HCT116 (cell line): ENCODE results near the gene COMMD6. TPM values are rescaled to one million over a fixed set of nuclear protein-coding genes. Genes with fewer than 3 reads are reported as not detected.

ENCODE experiments used
- ATAC-seq: fragments of 200-7000 bp; cut with Tn5 transposase; 2 replicates; pipeline ENCODE4 v1.9.1; 2020; ENCODE audit warnings: mild to moderate bottlenecking, moderate library complexity
- BruUV-seq: library from RNA; stranded (reverse); fragments of 400-500 nt; replicated peaks from 2 replicates; lab custom pipeline; 2021; lab: Mats Ljungman, UMichigan
- CTCF ChIA-PET: fragments of 300-600 bp; sonication (Branson Sonifier 250); formaldehyde crosslinking; loops from one replicate; lab custom pipeline; 2021; ENCODE audit warnings: antibody characterized with exemption; lab: Charles Lee
- POLR2A ChIA-PET: fragments of 300-600, 350-600 bp; sonication (Branson Sonifier 250); formaldehyde crosslinking; loops from one replicate; lab custom pipeline; 2021; ENCODE audit warnings: antibody characterized with exemption; lab: Charles Lee
- RAD21 ChIA-PET, 2 experiments: fragments of 300-600 bp; sonication (Branson Sonifier 250); formaldehyde crosslinking; loops; one replicate each; lab custom pipeline; 2023; ENCODE audit warnings: low total read pairs in 2 of 2; ENCODE audit not compliant: uncharacterized antibody in 2 of 2, unreplicated experiment in 2 of 2, low non-redundant PET in 1 of 2; lab: Charles Lee
- DNase-seq: peaks from one replicate; pipeline ENCODE4 v3.0.0-alpha.2; 2010; ENCODE audit warnings: low read depth, low spot score
- H2AFZ ChIP-seq: fragments of 200-600 bp; shearing (Covaris generic), sonication (generic); 2 replicates; pipeline ENCODE4 v1.6.1; 2017; ENCODE audit warnings: low read depth, mixed run types, mixed read lengths, antibody characterized with exemption, low read length; ENCODE audit not compliant: poor library complexity, severe bottlenecking
- H3K27ac ChIP-seq: 2 replicates; pipeline ENCODE4 v1.5.1; 2012; ENCODE audit warnings: low read depth, low read length
- H3K27me3 ChIP-seq: fragments of 200-600 bp; sonication (generic); 2 replicates; pipeline ENCODE4 v1.6.1; 2016; ENCODE audit warnings: mixed run types, low read length, mixed read lengths; ENCODE audit not compliant: insufficient read depth
- H3K36me3 ChIP-seq, 2 experiments: fragments of 200-500 bp in 1 of 2; fragments of 200-600 bp in 1 of 2; sonication (Bioruptor generic) in 1 of 2; sonication (generic) in 1 of 2; 2 replicates each; pipeline versions ENCODE4 v1.5.1 to v1.6.1; 2014 to 2016; ENCODE audit warnings: low read length in 2 of 2, inconsistent platforms in 1 of 2, mixed read lengths in 1 of 2, mixed run types in 1 of 2; ENCODE audit not compliant: insufficient read depth in 2 of 2, control insufficient read depth in 1 of 2
- H3K4me1 ChIP-seq, 2 experiments: fragments of 200-600 bp in 1 of 2; sonication (generic) in 1 of 2; 2 replicates each; pipeline versions ENCODE4 v1.5.1 to v1.6.1; 2012 to 2017; ENCODE audit warnings: low read length in 2 of 2, inconsistent platforms in 1 of 2, mild to moderate bottlenecking in 1 of 2, mixed read lengths in 1 of 2, mixed run types in 1 of 2, moderate library complexity in 1 of 2; ENCODE audit not compliant: insufficient read depth in 2 of 2, control insufficient read depth in 1 of 2
- H3K4me2 ChIP-seq: fragments of 200-600 bp; sonication (generic); 2 replicates; pipeline ENCODE4 v1.6.1; 2017; ENCODE audit warnings: mixed run types, low read length, mixed read lengths
- H3K4me3 ChIP-seq, 2 experiments: fragments of 200-600 bp in 1 of 2; sonication (generic) in 1 of 2; replicated peaks in 1 of 2; 2 replicates each; pipeline ENCODE4 v1.5.1; 2011 to 2016; ENCODE audit warnings: low read length in 2 of 2, control low read depth in 1 of 2, low read depth in 1 of 2, mild to moderate bottlenecking in 1 of 2, mixed read lengths in 1 of 2, mixed run types in 1 of 2
- H3K79me2 ChIP-seq: fragments of 200-600 bp; sonication (generic); 2 replicates; pipeline ENCODE4 v1.6.1; 2017; ENCODE audit warnings: mild to moderate bottlenecking, mixed run types, low read length, moderate library complexity, mixed read lengths; ENCODE audit not compliant: insufficient read depth
- H3K9ac ChIP-seq: fragments of 200-600 bp; sonication (generic); 2 replicates; pipeline ENCODE4 v1.6.1; 2016; ENCODE audit warnings: low read length, mixed read lengths
- H3K9me2 ChIP-seq: fragments of 200-600 bp; sonication (generic), shearing (Covaris generic); 2 replicates; pipeline ENCODE4 v1.6.1; 2017; ENCODE audit warnings: mixed run types, mild to moderate bottlenecking, moderate library complexity; ENCODE audit not compliant: insufficient read depth
- H3K9me3 ChIP-seq, 2 experiments: fragments of 200-500 bp in 1 of 2; fragments of 200-600 bp in 1 of 2; sonication (Bioruptor generic) in 1 of 2; sonication (generic) in 1 of 2; 2 replicates each; pipeline ENCODE4 v1.6.1; 2014 to 2017; ENCODE audit warnings: low read length in 2 of 2, mixed read lengths in 2 of 2, inconsistent platforms in 1 of 2, low read depth in 1 of 2, mild to moderate bottlenecking in 1 of 2, mixed run types in 1 of 2, moderate library complexity in 1 of 2; ENCODE audit not compliant: control insufficient read depth in 1 of 2, insufficient read depth in 1 of 2
- H4K20me1 ChIP-seq: fragments of 200-600 bp; sonication (generic), shearing (Covaris generic); 2 replicates; pipeline ENCODE4 v1.6.1; 2017; ENCODE audit warnings: mixed run types, mild to moderate bottlenecking, moderate library complexity; ENCODE audit not compliant: insufficient read depth
- CBX3 ChIP-seq: IDR thresholded peaks from 2 replicates; pipeline ENCODE4 v1.6.1; 2012; ENCODE audit warnings: low read depth
- CEBPB ChIP-seq: IDR thresholded peaks from 2 replicates; pipeline ENCODE4 v1.6.1; 2012; ENCODE audit warnings: low read depth
- CTCF ChIP-seq, 3 experiments: fragments of 200-600 bp in 1 of 3; sonication (generic) in 1 of 3; IDR thresholded peaks in 2 of 3; conservative IDR thresholded peaks in 1 of 3; 2 replicates each; pipeline ENCODE4 v1.5.1; 2012 to 2017; ENCODE audit warnings: low read depth in 2 of 3, low read length in 2 of 3, antibody characterized with exemption in 1 of 3, borderline replicate concordance in 1 of 3, control low read depth in 1 of 3, mild to moderate bottlenecking in 1 of 3, mixed read lengths in 1 of 3, mixed run types in 1 of 3, moderate library complexity in 1 of 3; ENCODE audit not compliant: insufficient read depth in 1 of 3
- EGR1 ChIP-seq: IDR thresholded peaks from 2 replicates; pipeline ENCODE4 v1.6.1; 2012; ENCODE audit warnings: low read depth
- EZH2phosphoT487 ChIP-seq: fragments of 200-600 bp; IDR thresholded peaks from 2 replicates; pipeline ENCODE4 v1.6.1; 2018; ENCODE audit warnings: antibody characterized with exemption, borderline replicate concordance
- FOSL1 ChIP-seq: IDR thresholded peaks from 2 replicates; pipeline ENCODE4 v1.6.1; 2012; ENCODE audit warnings: low read depth
- JUND ChIP-seq: IDR thresholded peaks from 2 replicates; pipeline ENCODE4 v1.6.1; 2012
- POLR2A ChIP-seq: IDR thresholded peaks from 2 replicates; pipeline ENCODE4 v1.7.0; 2011; ENCODE audit warnings: borderline replicate concordance; ENCODE audit not compliant: insufficient read depth, insufficient read length; ENCODE audit errors: extremely low read depth
- POLR2AphosphoS5 ChIP-seq: IDR thresholded peaks from 2 replicates; pipeline ENCODE4 v1.6.1; 2011; ENCODE audit warnings: mild to moderate bottlenecking, low read depth, low read length, moderate library complexity
- RAD21 ChIP-seq: IDR thresholded peaks from 2 replicates; pipeline ENCODE4 v1.6.1; 2012; ENCODE audit warnings: low read depth, mild to moderate bottlenecking
- REST ChIP-seq: IDR thresholded peaks from 2 replicates; pipeline ENCODE4 v1.6.1; 2012; ENCODE audit warnings: low read depth
- SIN3A ChIP-seq: IDR thresholded peaks from 2 replicates; pipeline ENCODE4 v1.6.1; 2012; ENCODE audit warnings: low read depth
- SP1 ChIP-seq: IDR thresholded peaks from 2 replicates; pipeline ENCODE4 v1.6.1; 2012; ENCODE audit warnings: low read depth
- SRF ChIP-seq: IDR thresholded peaks from 2 replicates; pipeline ENCODE4 v1.6.1; 2012; ENCODE audit warnings: low read depth
- TCF7L2 ChIP-seq: IDR thresholded peaks from 2 replicates; pipeline ENCODE4 v1.7.0; 2011; ENCODE audit warnings: borderline replicate concordance, inconsistent platforms; ENCODE audit not compliant: insufficient read depth, insufficient read length; ENCODE audit errors: extremely low read depth
- ZFX ChIP-seq: fragments of 450-650 bp; IDR thresholded peaks from 2 replicates; pipeline ENCODE4 v1.6.1; 2017
- ZNF274 ChIP-seq: fragments of 200-500 bp; sonication (Bioruptor generic); IDR thresholded peaks from 2 replicates; pipeline ENCODE4 v1.6.1; 2014; ENCODE audit warnings: mild to moderate bottlenecking, low read depth, low read length, inconsistent platforms
- intact Hi-C: fragments of 100-400 bp; cut with micrococcal nuclease; formaldehyde crosslinking; loops from 2 replicates; pipeline ENCODE4 v1.10.0; 2022
- total RNA-seq: library from RNA; stranded (reverse); gene quantifications from one replicate; pipeline ENCODE4 v1.2.1, GENCODE V29; 2021; ENCODE audit not compliant: unreplicated experiment
- TF ChIP-seq, protein P1 (sequence below): IDR thresholded peaks from 2 replicates; pipeline ENCODE4 v1.6.1; 2012

The COMMD6 gene
- total RNA-seq, 1 experiment from 2014 or later, result 108 TPM

DNA sequence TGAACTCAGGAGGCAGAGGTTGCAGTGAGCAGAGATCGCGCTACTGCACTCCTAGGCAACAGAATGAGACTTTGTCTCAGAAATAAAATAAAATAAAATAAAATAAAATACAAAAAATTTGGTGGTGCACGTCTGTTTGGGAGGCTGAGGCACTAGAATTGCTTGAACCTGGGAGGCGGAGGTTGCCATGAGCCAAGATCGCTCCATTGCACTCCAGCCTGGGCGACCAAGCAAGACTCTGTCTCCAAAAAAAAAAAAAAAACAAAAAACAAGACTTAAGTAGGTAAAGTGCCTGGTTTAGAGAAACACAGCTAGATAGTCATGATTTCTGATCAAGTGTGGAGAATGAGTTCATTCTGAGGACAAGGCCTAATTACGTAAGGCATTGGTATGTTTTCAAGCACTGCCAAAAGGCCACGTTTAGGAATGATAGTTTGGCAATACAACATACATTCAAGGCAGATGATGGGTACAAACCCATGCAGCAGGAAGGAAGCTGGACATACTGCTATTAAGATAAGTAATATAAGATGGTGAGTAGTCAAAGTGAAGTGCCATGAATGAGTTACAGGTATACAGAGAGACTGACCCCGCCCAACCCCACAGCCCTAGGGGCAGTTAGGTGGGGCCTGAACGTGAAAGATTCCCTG is 7.2 kb upstream of the COMMD6 start:
- H2AFZ ChIP-seq, result no peak overlapping the region
- H3K4me2 ChIP-seq, result no peak overlapping the region
- no peaks in the 10 kb centered on the region for H3K27me3 ChIP-seq
- BruUV-seq, result no TSS peak
- H3K9me3 ChIP-seq, result no peaks in the 10 kb centered on the region
- H4K20me1 ChIP-seq, result no peaks in the 10 kb centered on the region
- no peak overlapping the region for H3K9ac ChIP-seq
- TF ChIP-seq REST (no peak), JUND (no peak), EZH2phosphoT487 (no peak), SP1 (no peak), SIN3A (no peak), TCF7L2 (no peak), ZFX (no peak), ZNF274 (no peak), CBX3 (no peak), EGR1 (no peak), POLR2AphosphoS5 (no peak), RAD21 (no peak), POLR2A (no peak), CEBPB (no peak), FOSL1 (no peak), SRF (no peak), CTCF (IDR thresholded peaks at IDR 0.05 in 2 of 3, conservative IDR thresholded peaks at IDR 0.05 in 1 of 3; ENCODE audit: borderline replicate concordance in 1 of 3, insufficient read depth in 1 of 3, low read depth in 2 of 3, low read length in 2 of 3) (no peak)
- TF ChIP-seq, protein P1, sequence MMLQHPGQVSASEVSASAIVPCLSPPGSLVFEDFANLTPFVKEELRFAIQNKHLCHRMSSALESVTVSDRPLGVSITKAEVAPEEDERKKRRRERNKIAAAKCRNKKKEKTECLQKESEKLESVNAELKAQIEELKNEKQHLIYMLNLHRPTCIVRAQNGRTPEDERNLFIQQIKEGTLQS, result no peak
- no peaks in the 10 kb centered on the region for H3K9me2 ChIP-seq
- H3K36me3 ChIP-seq, result no peaks in the 10 kb centered on the region
- ChIA-PET POLR2A (no interaction called here), RAD21 (no interaction called here), CTCF (no interaction called here)
- ATAC-seq (no peak), DNase-seq (no peak)
- H3K4me1 ChIP-seq, result peaks cover 0 to 9% of the 10 kb centered on the region in 2 experiments; a peak in 3 of 4 replicates
- no peak overlapping the region for H3K4me3 ChIP-seq
- no peaks in the 10 kb centered on the region; the same call in 1 of the 2 replicates for H3K79me2 ChIP-seq
- H3K27ac ChIP-seq, result no peak overlapping the region
- intact Hi-C loops, result no loop called here
